HG03103 (cell line): ENCODE results near the gene UBAP2L.
"Not testable (repeated sequence)": the region's sequence is repeated elsewhere in the genome, so short reads cannot be mapped to it uniquely, and the experiment has no call there.

Source experiments
- ATAC-seq: cut with Tn5 transposase; IDR thresholded peaks from one replicate; pipeline ENCODE4 v1.9.1; 2021; ENCODE audit warnings: low read depth; ENCODE audit not compliant: unreplicated experiment

Gene UBAP2L

GRCh38 chr1:154307670-154308270 is 87.0 kb downstream of the UBAP2L start:
- ATAC-seq: not testable (repeated sequence)

GRCh38 chr1:154309136-154309535 is 88.4 kb downstream of the UBAP2L start:
- not testable (repeated sequence) for ATAC-seq

GRCh38 chr1:154312229-154313065 is 91.7 kb downstream of the UBAP2L start:
- not testable (repeated sequence) for ATAC-seq

- ATAC-seq: no peak
Observed at GRCh38 chr1:154313066-154313356, 92.3 kb downstream of the UBAP2L start.

- not testable (repeated sequence) for ATAC-seq
Observed at GRCh38 chr1:154314226-154314625, 93.5 kb downstream of the UBAP2L start.

- ATAC-seq: no peak
Observed at GRCh38 chr1:154316704-154317103, 95.9 kb downstream of the UBAP2L start.

GRCh38 chr1:154318386-154318785 is 97.6 kb downstream of the UBAP2L start:
- no peak for ATAC-seq
